GM12891 (cell line): ENCODE data around the gene IFI44L.

ENCODE experiments used
- PAX5 ChIP-seq: IDR thresholded peaks from 2 replicates; pipeline ENCODE4 v1.6.1; 2011; ENCODE audit warnings: low read length, moderate library complexity, mild to moderate bottlenecking; ENCODE audit not compliant: insufficient read depth, severe bottlenecking
- POLR2A ChIP-seq: IDR thresholded peaks from 2 replicates; pipeline ENCODE4 v1.6.1; 2011; ENCODE audit warnings: low read depth, low read length, control low read depth
- POLR2AphosphoS5 ChIP-seq: IDR thresholded peaks from 2 replicates; pipeline ENCODE4 v1.6.1; 2011; ENCODE audit warnings: low read depth, low read length, control low read depth
- SPI1 ChIP-seq: IDR thresholded peaks from 2 replicates; pipeline ENCODE4 v1.6.1; 2011; ENCODE audit warnings: low read depth, low read length, control low read depth
- TAF1 ChIP-seq: IDR thresholded peaks from 2 replicates; pipeline ENCODE4 v1.6.1; 2011; ENCODE audit warnings: low read depth, low read length, control low read depth

DNA sequence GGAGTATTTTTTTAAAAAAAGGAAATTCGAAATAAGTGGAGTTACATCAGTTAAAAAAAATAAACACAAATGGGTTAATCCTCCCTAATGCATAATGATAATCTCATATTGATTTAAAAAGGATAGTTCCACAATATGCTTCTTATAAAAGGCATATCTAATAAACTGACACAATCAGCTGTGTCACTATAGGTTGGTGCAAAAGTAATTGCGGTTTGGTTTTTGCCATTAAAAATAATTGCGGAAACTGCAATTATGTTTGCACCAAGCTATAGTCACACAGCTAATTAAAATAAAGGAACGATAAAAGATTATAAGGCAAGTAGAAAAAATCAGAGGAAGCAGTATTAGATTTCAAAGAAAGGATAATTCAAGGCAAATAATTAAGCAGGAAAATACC is 21.0 kb upstream of the IFI44L start:
- TF ChIP-seq POLR2AphosphoS5 (no peak), TAF1 (no peak), POLR2A (no peak), SPI1 (no peak), PAX5 (no peak)
